ENCODE measurements around the gene RANBP1. TPM values are rescaled to one million over a fixed set of nuclear protein-coding genes. Genes with fewer than 3 reads are reported as not detected.

The RANBP1 gene
- total RNA-seq, 4 donors from 2014 or later, result 45.6 to 128 (median 106) TPM

DNA sequence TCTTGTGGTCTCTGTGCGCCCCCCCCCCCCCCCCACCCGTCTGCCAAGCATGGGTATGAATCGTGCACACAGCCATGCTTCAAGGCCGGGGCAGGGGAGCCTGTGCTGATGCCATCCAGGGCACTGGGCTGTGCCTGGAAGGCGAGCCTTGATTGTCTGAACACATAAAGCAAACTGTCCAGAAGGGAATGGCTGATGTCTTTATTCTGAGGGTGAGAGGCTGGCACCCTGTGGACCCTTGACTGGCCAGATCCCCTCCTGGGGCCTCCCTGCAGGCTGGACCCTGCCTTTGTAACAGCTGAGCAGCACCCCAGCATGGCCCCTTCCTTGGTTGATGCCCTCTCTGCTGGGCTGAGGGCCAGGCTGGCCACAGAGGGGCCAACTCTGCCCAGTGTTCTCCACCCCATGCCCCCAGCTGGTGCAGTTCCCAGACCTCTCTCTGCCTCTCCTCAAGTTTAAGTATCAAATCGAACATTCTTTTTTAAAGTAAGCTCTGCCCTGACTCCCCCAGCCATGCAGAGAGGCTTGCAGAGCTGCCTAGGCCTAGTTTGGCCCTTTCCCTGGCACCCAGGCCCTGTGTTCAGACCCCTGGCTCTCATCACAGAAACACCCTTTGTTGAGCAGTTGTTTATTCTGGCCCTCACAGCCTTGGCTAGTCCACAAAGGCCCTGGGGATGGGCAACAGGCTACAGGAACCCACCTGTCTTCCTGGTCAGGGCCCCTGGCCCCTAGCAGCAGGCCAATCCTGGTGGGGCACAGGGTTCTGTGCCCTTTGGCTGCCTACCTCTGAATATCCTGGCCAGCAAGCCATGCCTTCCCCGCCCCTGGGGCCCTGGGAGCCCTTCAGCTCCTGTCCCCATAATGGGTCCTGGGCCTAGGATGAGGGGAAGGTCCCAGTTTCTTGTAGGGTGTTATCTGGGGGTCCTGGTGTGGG is 3.9 kb upstream of the RANBP1 start:
- Histone ChIP-seq H3K4me1 (peaks cover 8 to 13% (median 11%) of the 10 kb centered on the region in 4 donors), H3K36me3 (peaks cover 0 to 10% (median 5%) of the 10 kb centered on the region in 4 donors), H3K9me3 (no peaks in the 10 kb centered on the region), H3K27ac (no peak overlapping the region), H3K4me3 (no peak overlapping the region), H3K27me3 (no peaks in the 10 kb centered on the region)
- no peak for DNase-seq
- in situ Hi-C loops (cut with MboI; ENCODE audit: low pct_ligation_motif_present in 1 of 4, low pct_unique_long_range_greater_than_20kb in 1 of 4, low sequenced_read_pairs in 3 of 4) (no loop called here), intact Hi-C loops (cut with DNase I; ENCODE audit: low total_unique reads) (no loop called here)
- TF ChIP-seq, protein P1, sequence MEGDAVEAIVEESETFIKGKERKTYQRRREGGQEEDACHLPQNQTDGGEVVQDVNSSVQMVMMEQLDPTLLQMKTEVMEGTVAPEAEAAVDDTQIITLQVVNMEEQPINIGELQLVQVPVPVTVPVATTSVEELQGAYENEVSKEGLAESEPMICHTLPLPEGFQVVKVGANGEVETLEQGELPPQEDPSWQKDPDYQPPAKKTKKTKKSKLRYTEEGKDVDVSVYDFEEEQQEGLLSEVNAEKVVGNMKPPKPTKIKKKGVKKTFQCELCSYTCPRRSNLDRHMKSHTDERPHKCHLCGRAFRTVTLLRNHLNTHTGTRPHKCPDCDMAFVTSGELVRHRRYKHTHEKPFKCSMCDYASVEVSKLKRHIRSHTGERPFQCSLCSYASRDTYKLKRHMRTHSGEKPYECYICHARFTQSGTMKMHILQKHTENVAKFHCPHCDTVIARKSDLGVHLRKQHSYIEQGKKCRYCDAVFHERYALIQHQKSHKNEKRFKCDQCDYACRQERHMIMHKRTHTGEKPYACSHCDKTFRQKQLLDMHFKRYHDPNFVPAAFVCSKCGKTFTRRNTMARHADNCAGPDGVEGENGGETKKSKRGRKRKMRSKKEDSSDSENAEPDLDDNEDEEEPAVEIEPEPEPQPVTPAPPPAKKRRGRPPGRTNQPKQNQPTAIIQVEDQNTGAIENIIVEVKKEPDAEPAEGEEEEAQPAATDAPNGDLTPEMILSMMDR (IDR thresholded peaks at IDR 0.05), result no peak
- TF ChIP-seq EP300 (IDR thresholded peaks at IDR 0.05; ENCODE audit: low read depth) (no peak), POLR2AphosphoS5 (IDR thresholded peaks at IDR 0.05) (no peak), POLR2A (IDR thresholded peaks at IDR 0.05) (no peak)
- 59% methylated on average over 1 of the region's 7 CpGs; no CpG with 5 or more reads in 1 of the 2 donors for whole genome bisulfite sequencing, 2 donors (ENCODE audit: low coverage in 1 of 2)

GRCh38 chr22:20112623-20113511 is 3.0 kb upstream of the RANBP1 start:
- Histone ChIP-seq H3K27ac (no peak overlapping the region), H3K4me1 (peaks cover 8 to 14% (median 12%) of the 10 kb centered on the region in 4 donors), H3K4me3 (no peak overlapping the region), H3K9me3 (no peaks in the 10 kb centered on the region), H3K27me3 (no peaks in the 10 kb centered on the region), H3K36me3 (peaks cover 0 to 4% (median 0%) of the 10 kb centered on the region in 4 donors)
- intact Hi-C loops (cut with DNase I; ENCODE audit: low total_unique reads) (no loop called here), in situ Hi-C loops (cut with MboI; ENCODE audit: low pct_ligation_motif_present in 1 of 4, low pct_unique_long_range_greater_than_20kb in 1 of 4, low sequenced_read_pairs in 3 of 4) (no loop called here)
- TF ChIP-seq POLR2AphosphoS5 (IDR thresholded peaks at IDR 0.05) (no peak), EP300 (IDR thresholded peaks at IDR 0.05; ENCODE audit: low read depth) (no peak), POLR2A (IDR thresholded peaks at IDR 0.05) (no peak)
- TF ChIP-seq, protein P1 (IDR thresholded peaks at IDR 0.05), result no peak
- no peak for DNase-seq
- WGBS, 2 donors (ENCODE audit: low coverage in 1 of 2), result 84% methylated on average over 26 of the region's 26 CpGs; no CpG with 5 or more reads in 1 of the 2 donors

DNA sequence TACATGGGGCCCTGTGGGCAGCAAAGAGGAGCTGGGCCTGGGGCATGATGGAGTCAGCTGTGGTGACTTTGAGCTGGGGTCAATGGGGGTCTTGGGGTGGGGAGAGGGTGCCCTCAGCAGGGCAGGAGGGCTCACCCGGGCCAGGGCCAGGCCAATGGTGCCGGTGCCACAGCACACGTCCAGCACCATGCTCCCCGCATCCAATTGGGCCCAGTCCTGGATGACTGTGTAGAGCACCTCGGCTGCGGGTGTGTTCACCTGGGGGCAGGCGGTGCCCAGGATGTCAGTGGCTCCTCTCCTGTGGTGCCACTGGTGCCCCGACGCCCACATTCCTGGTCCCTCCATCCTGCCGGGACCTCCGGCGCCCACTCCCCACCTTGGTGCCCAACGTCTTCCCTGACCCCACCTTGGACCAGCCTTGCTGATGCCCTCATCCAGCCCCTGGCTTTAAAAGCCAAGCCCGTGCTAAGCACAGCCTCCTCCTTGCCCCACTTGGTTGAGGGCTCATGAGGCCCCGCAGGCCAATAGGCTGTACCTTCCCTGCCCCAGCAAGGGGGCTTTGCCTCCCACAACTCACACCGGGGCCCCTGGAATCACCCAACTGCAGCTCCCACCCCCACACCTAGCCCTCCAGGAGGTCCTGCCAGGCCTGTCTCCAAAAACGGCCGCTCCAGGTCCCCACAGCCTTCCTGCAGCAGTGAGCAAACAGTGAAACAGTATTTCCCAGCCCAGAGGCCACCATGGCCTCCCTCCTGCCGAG is 2.2 kb upstream of the RANBP1 start:
- DNase-seq, result no peak
- Histone ChIP-seq H3K27ac (no peak overlapping the region), H3K4me1 (peaks cover 12 to 23% (median 21%) of the 10 kb centered on the region in 4 donors), H3K4me3 (no peak overlapping the region), H3K27me3 (no peaks in the 10 kb centered on the region), H3K36me3 (peaks cover 0 to 4% (median 0%) of the 10 kb centered on the region in 4 donors), H3K9me3 (no peaks in the 10 kb centered on the region)
- in situ Hi-C loops (cut with MboI; ENCODE audit: low pct_ligation_motif_present in 1 of 4, low pct_unique_long_range_greater_than_20kb in 1 of 4, low sequenced_read_pairs in 3 of 4) (no loop called here), intact Hi-C loops (cut with DNase I; ENCODE audit: low total_unique reads) (no loop called here)
- 82 to 88% methylated on average over 4 to 19 of the region's 19 CpGs for WGBS, 2 donors (ENCODE audit: low coverage in 1 of 2)
- no peak for TF ChIP-seq POLR2AphosphoS5 (IDR thresholded peaks at IDR 0.05)
- TF ChIP-seq, protein P1 (IDR thresholded peaks at IDR 0.05), result no peak
- TF ChIP-seq EP300 (IDR thresholded peaks at IDR 0.05; ENCODE audit: low read depth), result no peak
- no peak for TF ChIP-seq POLR2A (IDR thresholded peaks at IDR 0.05)

All from transverse colon (tissue), 4 donors.